Endothelial cell of umbilical vein (primary cell): ENCODE results near the gene APOBEC3G. TPM values are rescaled to one million over a fixed set of nuclear protein-coding genes. Genes with fewer than 3 reads are reported as not detected.
A peak's percentile ranks its signal among the peaks of the same experiment; 100 is the strongest.

Experiments used
- BruUV-seq: library from RNA; stranded (reverse); fragments of 400-500 nt; replicated peaks from 2 replicates; lab custom pipeline; 2021; lab: Mats Ljungman, UMichigan
- CTCF ChIA-PET: fragments of 300-600, 350-600 bp; sonication (Branson Sonifier 250); formaldehyde crosslinking; loops from one replicate; lab custom pipeline; 2021; ENCODE audit warnings: antibody characterized with exemption, inconsistent platforms; lab: Charles Lee
- POLR2A ChIA-PET: fragments of 300-600, 350-600 bp; sonication (Branson Sonifier 250); formaldehyde crosslinking; loops from one replicate; lab custom pipeline; 2021; ENCODE audit warnings: antibody characterized with exemption, inconsistent platforms; lab: Charles Lee
- DNase-seq: peaks from one replicate; pipeline ENCODE4 v3.0.0-alpha.2; 2011; ENCODE audit warnings: low read depth, low spot score
- FAIRE-seq: peaks from 2 replicates; lab custom pipeline; 2011; peaks lifted over from hg19 to GRCh38; lab: Jason Lieb, UNC
- H2AFZ ChIP-seq: 2 replicates; pipeline ENCODE4 v1.6.0; 2012; ENCODE audit warnings: low read depth, low read length, control low read depth, inconsistent platforms
- H3K27ac ChIP-seq: 2 replicates; pipeline ENCODE4 v1.5.1; 2011; ENCODE audit warnings: low read depth, mild to moderate bottlenecking, control low read depth, low read length, moderate library complexity; ENCODE audit not compliant: insufficient read depth
- H3K27me3 ChIP-seq, 2 experiments: 2 replicates each; pipeline versions ENCODE4 v1.6.0 to v1.6.1; 2011; ENCODE audit warnings: low read length in 2 of 2, mixed read lengths in 1 of 2; ENCODE audit not compliant: control insufficient read depth in 2 of 2, insufficient read depth in 2 of 2
- H3K36me3 ChIP-seq, 2 experiments: 2 replicates in 1 of 2; 3 replicates in 1 of 2; pipeline ENCODE4 v1.5.1; 2011; ENCODE audit warnings: low read length in 2 of 2, mild to moderate bottlenecking in 1 of 2, moderate library complexity in 1 of 2; ENCODE audit not compliant: control insufficient read depth in 2 of 2, insufficient read depth in 2 of 2; ENCODE audit errors: extremely low read depth in 1 of 2
- H3K4me1 ChIP-seq: 3 replicates; pipeline ENCODE4 v1.5.1; 2011; ENCODE audit warnings: mild to moderate bottlenecking, low read length; ENCODE audit not compliant: control insufficient read depth, insufficient read depth; ENCODE audit errors: extremely low read depth
- H3K4me2 ChIP-seq: 2 replicates; pipeline ENCODE4 v1.6.1; 2011; ENCODE audit warnings: low read length, control low read depth, mixed read lengths; ENCODE audit not compliant: insufficient read depth
- H3K4me3 ChIP-seq, 3 experiments: fragments of 200-600 bp in 1 of 3; sonication (generic), shearing (Covaris generic) in 1 of 3; replicated peaks in 1 of 3; 2 replicates each; pipeline ENCODE4 v1.5.1; 2011 to 2016; ENCODE audit warnings: control low read depth in 3 of 3, low read length in 3 of 3, mild to moderate bottlenecking in 2 of 3, inconsistent platforms in 1 of 3, low read depth in 1 of 3, moderate library complexity in 1 of 3; ENCODE audit not compliant: insufficient read depth in 1 of 3
- H3K79me2 ChIP-seq: 2 replicates; pipeline ENCODE4 v1.6.0; 2012; ENCODE audit warnings: low read length, inconsistent platforms; ENCODE audit not compliant: control insufficient read depth, insufficient read depth
- H3K9ac ChIP-seq: replicated peaks from 2 replicates; pipeline ENCODE3; 2011; ENCODE audit warnings: low read length, control low read depth; ENCODE audit not compliant: insufficient read depth; ENCODE audit errors: extremely low read depth
- H3K9me1 ChIP-seq: replicated peaks from 3 replicates; pipeline ENCODE4 v1.6.0; 2011; ENCODE audit warnings: mild to moderate bottlenecking, low read length; ENCODE audit not compliant: control insufficient read depth, insufficient read depth; ENCODE audit errors: extremely low read depth
- H3K9me3 ChIP-seq: replicated peaks from 2 replicates; pipeline ENCODE4 v1.5.1; 2012; ENCODE audit warnings: low read length, inconsistent platforms; ENCODE audit not compliant: control insufficient read depth, insufficient read depth
- H4K20me1 ChIP-seq: replicated peaks from 2 replicates; pipeline ENCODE3; 2011; ENCODE audit warnings: mild to moderate bottlenecking, low read length; ENCODE audit not compliant: control insufficient read depth, insufficient read depth; ENCODE audit errors: extremely low read depth
- EZH2 ChIP-seq: IDR thresholded peaks from 2 replicates; pipeline ENCODE4 v1.6.1; 2012; ENCODE audit warnings: borderline replicate concordance, low read depth, mild to moderate bottlenecking, moderate library complexity, low read length, inconsistent platforms; ENCODE audit not compliant: severe bottlenecking
- FOS ChIP-seq: IDR thresholded peaks from 2 replicates; pipeline ENCODE4 v1.6.1; 2011; ENCODE audit warnings: mild to moderate bottlenecking, low read length, moderate library complexity, borderline replicate concordance; ENCODE audit not compliant: insufficient read depth
- GATA2 ChIP-seq: IDR thresholded peaks from 2 replicates; pipeline ENCODE4 v1.7.0; 2011; ENCODE audit warnings: low read depth, mild to moderate bottlenecking, moderate library complexity, mixed read lengths, low read length; ENCODE audit not compliant: insufficient read length, insufficient read depth
- JUN ChIP-seq: IDR thresholded peaks from 2 replicates; pipeline ENCODE4 v1.6.1; 2011; ENCODE audit warnings: borderline replicate concordance, low read depth; ENCODE audit not compliant: insufficient read length, insufficient read depth
- MYC ChIP-seq: IDR thresholded peaks from one replicate; pipeline ENCODE4 v1.6.1; 2011; ENCODE audit warnings: mild to moderate bottlenecking, low read depth, low read length
- POLR2A ChIP-seq: IDR thresholded peaks from 2 replicates; pipeline ENCODE4 v1.6.1; 2012; ENCODE audit warnings: low read depth, mild to moderate bottlenecking, control low read depth, low read length
- POLR2AphosphoS5 ChIP-seq: IDR thresholded peaks from 2 replicates; pipeline ENCODE4 v1.6.1; 2012; ENCODE audit warnings: low read depth, mild to moderate bottlenecking, control low read depth, low read length, moderate library complexity; ENCODE audit not compliant: insufficient read depth
- dilution Hi-C: fragments of 300-500 bp; cut with MboI; formaldehyde crosslinking; loops from one replicate; pipeline ENCODE4 v1.15.0; 2019; ENCODE audit warnings: low sequenced_read_pairs; ENCODE audit not compliant: extremely low pct_ligation_motif_present
- intact Hi-C: fragments of 100-400 bp; cut with micrococcal nuclease; formaldehyde crosslinking; loops from one replicate; pipeline ENCODE4 v1.10.0; 2022
- polyA plus RNA-seq, 4 experiments: library from polyadenylated mRNA; depleted of rRNA in 3 of 4; stranded (reverse) in 3 of 4; unstranded in 1 of 4; fragments of >200 nt; gene quantifications; 2 replicates each; pipeline versions ENCODE4 v1.2.1 to v1.2.3, GENCODE V29; 2011 to 2012; ENCODE audit warnings: missing spikeins in 1 of 4
- total RNA-seq: library from RNA; stranded (reverse); gene quantifications from 2 replicates; pipeline ENCODE4 v1.2.3, GENCODE V29; 2021
- TF ChIP-seq, protein P1 (sequence below), 2 donors: IDR thresholded peaks; 1 replicate in 1 of 2; 2 replicates in 1 of 2; pipeline ENCODE4 v1.5.1; 2011; ENCODE audit warnings: low read length in 2 of 2, mild to moderate bottlenecking in 2 of 2, moderate library complexity in 2 of 2, control low read depth in 1 of 2, inconsistent platforms in 1 of 2, low read depth in 1 of 2; ENCODE audit not compliant: insufficient read depth in 1 of 2; ENCODE audit errors: extremely low read depth in 1 of 2
- TF ChIP-seq, protein P2 (sequence below): IDR thresholded peaks from 2 replicates; pipeline ENCODE4 v1.6.1; 2011; ENCODE audit not compliant: insufficient read depth, insufficient read length

Gene APOBEC3G
- total and polyA plus RNA-seq, 2 donors (not counting 3 experiments of a cell fraction or from before 2014, with no cell fraction given) = 3.6 to 5.1 TPM

GRCh38 chr22:39097098-39098020 lies 20.3 kb downstream of the APOBEC3G start, which contains the start of gene APOBEC3H:
Gene APOBEC3H (plus strand): TSS chr22:39097244. CDS start chr22:39100279, 3,035 bp downstream.
- CTCF ChIA-PET = interaction anchor here (1.4 kb wide), 1 partner anchor 227 kb away, joined by 5 read pairs; no protein-coding TSS in a partner anchor
- Histone ChIP-seq H3K9me3 (no peaks in the 10 kb centered on the region), H3K27me3 (peaks cover 0 to 6% of the 10 kb centered on the region in 2 experiments), H3K4me1 (no peaks in the 10 kb centered on the region), H3K36me3 (no peaks in the 10 kb centered on the region), H3K4me3 (no peak within 1 kb of the TSS), H2AFZ (peak within 1 kb of the TSS; percentile 65), H3K79me2 (no peaks in the 10 kb centered on the region), H4K20me1 (no peaks in the 10 kb centered on the region), H3K27ac (no peak within 1 kb of the TSS), H3K9me1 (no peaks in the 10 kb centered on the region), H3K4me2 (no peak within 1 kb of the TSS), H3K9ac (no peak within 1 kb of the TSS)
- no TSS peak for BruUV-seq
- dilution Hi-C loops = no loop called here
- intact Hi-C loops = no loop called here
- DNase-seq = no peak
- no peak for FAIRE-seq
- TF ChIP-seq GATA2 = no peak
- TF ChIP-seq POLR2A = no peak
- no peak for TF ChIP-seq MYC
- no peak for TF ChIP-seq FOS
- TF ChIP-seq EZH2 = no peak
- TF ChIP-seq, protein P1, sequence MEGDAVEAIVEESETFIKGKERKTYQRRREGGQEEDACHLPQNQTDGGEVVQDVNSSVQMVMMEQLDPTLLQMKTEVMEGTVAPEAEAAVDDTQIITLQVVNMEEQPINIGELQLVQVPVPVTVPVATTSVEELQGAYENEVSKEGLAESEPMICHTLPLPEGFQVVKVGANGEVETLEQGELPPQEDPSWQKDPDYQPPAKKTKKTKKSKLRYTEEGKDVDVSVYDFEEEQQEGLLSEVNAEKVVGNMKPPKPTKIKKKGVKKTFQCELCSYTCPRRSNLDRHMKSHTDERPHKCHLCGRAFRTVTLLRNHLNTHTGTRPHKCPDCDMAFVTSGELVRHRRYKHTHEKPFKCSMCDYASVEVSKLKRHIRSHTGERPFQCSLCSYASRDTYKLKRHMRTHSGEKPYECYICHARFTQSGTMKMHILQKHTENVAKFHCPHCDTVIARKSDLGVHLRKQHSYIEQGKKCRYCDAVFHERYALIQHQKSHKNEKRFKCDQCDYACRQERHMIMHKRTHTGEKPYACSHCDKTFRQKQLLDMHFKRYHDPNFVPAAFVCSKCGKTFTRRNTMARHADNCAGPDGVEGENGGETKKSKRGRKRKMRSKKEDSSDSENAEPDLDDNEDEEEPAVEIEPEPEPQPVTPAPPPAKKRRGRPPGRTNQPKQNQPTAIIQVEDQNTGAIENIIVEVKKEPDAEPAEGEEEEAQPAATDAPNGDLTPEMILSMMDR (IDR thresholded peaks at IDR 0.05; ENCODE audit: extremely low read depth in 1 of 2, insufficient read depth in 1 of 2, low read depth in 1 of 2, low read length in 2 of 2) = no peak
- TF ChIP-seq, protein P2, sequence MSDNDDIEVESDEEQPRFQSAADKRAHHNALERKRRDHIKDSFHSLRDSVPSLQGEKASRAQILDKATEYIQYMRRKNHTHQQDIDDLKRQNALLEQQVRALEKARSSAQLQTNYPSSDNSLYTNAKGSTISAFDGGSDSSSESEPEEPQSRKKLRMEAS = no peak
- no peak for TF ChIP-seq POLR2AphosphoS5
- TF ChIP-seq JUN = no peak
- POLR2A ChIA-PET = no interaction called here
